ENCODE data around the gene ERG28. TPM values are rescaled to one million over a fixed set of nuclear protein-coding genes. Genes with fewer than 3 reads are reported as not detected.

ERG28 gene
- total RNA-seq, 1 experiment from 2014 or later, result 29.1 TPM

GRCh38 chr14:75649773-75650172 lies 10.9 kb downstream of the ERG28 start:
- no peaks in the 10 kb centered on the region for H3K9me3 Mint-ChIP-seq
- Histone ChIP-seq H2BK12ac (ENCODE audit: insufficient read length, low read depth, low read length) (no peak overlapping the region), H3K14ac (ENCODE audit: insufficient read depth, low read length) (no peak overlapping the region), H2BK5ac (ENCODE audit: insufficient read length, low read length) (no peak overlapping the region), H3K79me2 (ENCODE audit: insufficient read depth, low read length) (no peaks in the 10 kb centered on the region), H3K4ac (ENCODE audit: low read depth, low read length) (no peak overlapping the region), H4K8ac (replicated peaks; ENCODE audit: insufficient read length, low read depth, low read length) (no peak overlapping the region), H4K91ac (ENCODE audit: insufficient read length, low read depth, low read length) (no peak overlapping the region), H3K9me3 (ENCODE audit: control insufficient read depth, low read depth, low read length) (no peaks in the 10 kb centered on the region), H3K27me3 (ENCODE audit: insufficient read depth, low read length) (no peaks in the 10 kb centered on the region), H3K9ac (ENCODE audit: extremely low read depth, insufficient read length, low read length) (no peak overlapping the region), H3T11ph (ENCODE audit: low read length) (no peak overlapping the region), H3K18ac (ENCODE audit: insufficient read length, low read depth, low read length) (no peak overlapping the region), H3K79me1 (ENCODE audit: insufficient read depth, low read depth, low read length, poor library complexity, severe bottlenecking) (no peaks in the 10 kb centered on the region), H4K5ac (ENCODE audit: insufficient read length, low read depth, low read length) (no peak overlapping the region), H3K27ac (ENCODE audit: insufficient read length, low read depth, low read length) (no peak overlapping the region), H3K23me2 (ENCODE audit: insufficient read length, low read depth, low read length, poor library complexity, severe bottlenecking) (no peaks in the 10 kb centered on the region), H4K20me1 (ENCODE audit: control insufficient read depth, insufficient read depth, insufficient read length) (no peaks in the 10 kb centered on the region), H2AFZ (ENCODE audit: low read length) (no peak overlapping the region), H3K4me2 (ENCODE audit: insufficient read depth, insufficient read length, low read length) (no peak overlapping the region), H2BK15ac (ENCODE audit: low read depth, low read length) (no peak overlapping the region), H3K56ac (ENCODE audit: insufficient read length, low read depth, low read length) (no peak overlapping the region), H3K23ac (ENCODE audit: insufficient read length, low read depth, low read length) (no peak overlapping the region), H2BK120ac (ENCODE audit: low read depth, low read length, poor library complexity, severe bottlenecking) (no peak overlapping the region), H2AK5ac (ENCODE audit: insufficient read length, low read length) (no peak overlapping the region), H3K4me1 (ENCODE audit: insufficient read depth, low read length) (no peaks in the 10 kb centered on the region), H2BK20ac (ENCODE audit: low read depth, low read length, poor library complexity, severe bottlenecking) (no peak overlapping the region)
- TF ChIP-seq CTCF (conservative IDR thresholded peaks at IDR 0.05), result no peak
- H3K4me1 Mint-ChIP-seq, result no peaks in the 10 kb centered on the region
- DNase-seq, result no peak
- no peaks in the 10 kb centered on the region for H3K27me3 Mint-ChIP-seq (ENCODE audit: low read depth)
- WGBS (ENCODE audit: extremely low coverage, insufficient read length, low lambda C conversion rate), result no CpG with 5 or more reads among the region's 1 CpG
- no peak overlapping the region for H3K4me3 Mint-ChIP-seq
- peaks cover 32 to 66% (median 53%) of the 10 kb centered on the region in 3 experiments for H3K36me3 Mint-ChIP-seq (ENCODE audit: insufficient read depth in 1 of 3, low read depth in 3 of 3)
- no peak overlapping the region for H3K27ac Mint-ChIP-seq
